ENCODE data around the gene EXOC3. TPM values are rescaled to one million over a fixed set of nuclear protein-coding genes. Genes with fewer than 3 reads are reported as not detected.
"Not testable (repeated sequence)": the region's sequence is repeated elsewhere in the genome, so short reads cannot be mapped to it uniquely, and the experiment has no call there.

EXOC3 gene
- total RNA-seq, 1 experiment from 2014 or later, result 19.4 TPM

GRCh38 chr5:470961-471749 lies 28.2 kb downstream of the EXOC3 start:
- H3K36me3 ChIP-seq, result peaks cover 6% of the 10 kb centered on the region
- no peaks in the 10 kb centered on the region for H3K9me3 ChIP-seq
- H3K4me3 ChIP-seq, result peak overlapping the region; percentile 95
- no peaks in the 10 kb centered on the region for H3K27me3 ChIP-seq
- no peak for DNase-seq

GRCh38 chr5:471750-472058 lies 28.7 kb downstream of the EXOC3 start:
- no peak for DNase-seq
- Histone ChIP-seq H3K4me3 (peak overlapping the region; percentile 95), H3K36me3 (peaks cover 6% of the 10 kb centered on the region), H3K9me3 (no peaks in the 10 kb centered on the region), H3K27me3 (no peaks in the 10 kb centered on the region)

GRCh38 chr5:472076-472655 lies 29.2 kb downstream of the EXOC3 start:
- peak; percentile 40 for DNase-seq
- Histone ChIP-seq H3K4me3 (peak overlapping the region; percentile 95), H3K36me3 (peaks cover 6% of the 10 kb centered on the region), H3K27me3 (no peaks in the 10 kb centered on the region), H3K9me3 (no peaks in the 10 kb centered on the region)

- Histone ChIP-seq H3K27me3 (no peaks in the 10 kb centered on the region), H3K9me3 (no peaks in the 10 kb centered on the region), H3K36me3 (peaks cover 6% of the 10 kb centered on the region), H3K4me3 (peak overlapping the region; percentile 95)
- peak; percentile 81 for DNase-seq
Observed at GRCh38 chr5:472656-473550, 29.9 kb downstream of the EXOC3 start.

- DNase-seq, result peak; percentile 51
- Histone ChIP-seq H3K27me3 (no peaks in the 10 kb centered on the region), H3K36me3 (peaks cover 6% of the 10 kb centered on the region), H3K4me3 (peak overlapping the region; percentile 75), H3K9me3 (no peaks in the 10 kb centered on the region)
Observed at GRCh38 chr5:473551-474192, 30.7 kb downstream of the EXOC3 start.

- H3K36me3 ChIP-seq, DNase-seq, H3K9me3 ChIP-seq, H3K27me3 ChIP-seq: not testable (repeated sequence)
- H3K4me3 ChIP-seq, result peak overlapping the region; percentile 35
Observed at GRCh38 chr5:474232-474839, 31.4 kb downstream of the EXOC3 start.

- H3K9me3 ChIP-seq, result no peaks in the 10 kb centered on the region
- DNase-seq, result peak; percentile 15
- peaks cover 6% of the 10 kb centered on the region for H3K36me3 ChIP-seq
- no peaks in the 10 kb centered on the region for H3K27me3 ChIP-seq
- H3K4me3 ChIP-seq, result peak overlapping the region; percentile 35
Observed at GRCh38 chr5:474840-475661, 32.1 kb downstream of the EXOC3 start.

- Histone ChIP-seq H3K9me3 (no peaks in the 10 kb centered on the region), H3K27me3 (no peaks in the 10 kb centered on the region), H3K36me3 (peaks cover 6% of the 10 kb centered on the region; the same call in 1 of the 2 replicates), H3K4me3 (no peak overlapping the region)
- no peak for DNase-seq
Observed at GRCh38 chr5:475704-476101, 32.7 kb downstream of the EXOC3 start.

GRCh38 chr5:476102-476813 lies 33.3 kb downstream of the EXOC3 start:
- Histone ChIP-seq H3K27me3 (no peaks in the 10 kb centered on the region), H3K36me3 (peaks cover 2% of the 10 kb centered on the region; the same call in 1 of the 2 replicates), H3K9me3 (no peaks in the 10 kb centered on the region), H3K4me3 (no peak overlapping the region)
- DNase-seq, result no peak

- DNase-seq, result no peak
- no peaks in the 10 kb centered on the region for H3K9me3 ChIP-seq
- H3K27me3 ChIP-seq, result no peaks in the 10 kb centered on the region
- no peak overlapping the region for H3K4me3 ChIP-seq
- H3K36me3 ChIP-seq, result 0 out of 2 replicates have a peak, but pooled peaks cover 2% of the 10 kb centered on the region
Observed at GRCh38 chr5:476814-477175, 33.8 kb downstream of the EXOC3 start.

- no peaks in the 10 kb centered on the region for H3K9me3 ChIP-seq
- no peaks in the 10 kb centered on the region for H3K36me3 ChIP-seq
Observed at GRCh38 chr5:477247-477646, 34.3 kb downstream of the EXOC3 start.

GRCh38 chr5:477871-478270 lies 34.9 kb downstream of the EXOC3 start:
- Histone ChIP-seq H3K9me3 (no peaks in the 10 kb centered on the region), H3K4me3 (no peak overlapping the region), H3K36me3 (no peaks in the 10 kb centered on the region), H3K27me3 (no peaks in the 10 kb centered on the region)
- DNase-seq, result no peak

More at GRCh38 chr5:477247-477646, 34.3 kb downstream of the EXOC3 start:
- Histone ChIP-seq H3K4me3 (no peak overlapping the region), H3K27me3 (no peaks in the 10 kb centered on the region)
- DNase-seq, result no peak

GRCh38 chr5:478369-478981 lies 35.5 kb downstream of the EXOC3 start:
- Histone ChIP-seq H3K9me3 (no peaks in the 10 kb centered on the region), H3K4me3 (no peak overlapping the region), H3K36me3 (no peaks in the 10 kb centered on the region), H3K27me3 (no peaks in the 10 kb centered on the region)
- no peak for DNase-seq

GRCh38 chr5:478982-479535 lies 36.1 kb downstream of the EXOC3 start:
- H3K27me3 ChIP-seq, result no peaks in the 10 kb centered on the region

More at GRCh38 chr5:478982-479535, 36.1 kb downstream of the EXOC3 start:
- DNase-seq, result no peak
- no peak overlapping the region for H3K4me3 ChIP-seq
- no peaks in the 10 kb centered on the region for H3K9me3 ChIP-seq
- no peaks in the 10 kb centered on the region for H3K36me3 ChIP-seq

Data from MG63 (cell line).